GM18508 (cell line): Measurements from ENCODE around the gene MSX1.

Experiments
- ATAC-seq: cut with Tn5 transposase; IDR thresholded peaks from one replicate; pipeline ENCODE4 v1.9.1; 2021; ENCODE audit warnings: moderate number of reproducible peaks; ENCODE audit not compliant: insufficient read depth, unreplicated experiment

Gene MSX1

DNA sequence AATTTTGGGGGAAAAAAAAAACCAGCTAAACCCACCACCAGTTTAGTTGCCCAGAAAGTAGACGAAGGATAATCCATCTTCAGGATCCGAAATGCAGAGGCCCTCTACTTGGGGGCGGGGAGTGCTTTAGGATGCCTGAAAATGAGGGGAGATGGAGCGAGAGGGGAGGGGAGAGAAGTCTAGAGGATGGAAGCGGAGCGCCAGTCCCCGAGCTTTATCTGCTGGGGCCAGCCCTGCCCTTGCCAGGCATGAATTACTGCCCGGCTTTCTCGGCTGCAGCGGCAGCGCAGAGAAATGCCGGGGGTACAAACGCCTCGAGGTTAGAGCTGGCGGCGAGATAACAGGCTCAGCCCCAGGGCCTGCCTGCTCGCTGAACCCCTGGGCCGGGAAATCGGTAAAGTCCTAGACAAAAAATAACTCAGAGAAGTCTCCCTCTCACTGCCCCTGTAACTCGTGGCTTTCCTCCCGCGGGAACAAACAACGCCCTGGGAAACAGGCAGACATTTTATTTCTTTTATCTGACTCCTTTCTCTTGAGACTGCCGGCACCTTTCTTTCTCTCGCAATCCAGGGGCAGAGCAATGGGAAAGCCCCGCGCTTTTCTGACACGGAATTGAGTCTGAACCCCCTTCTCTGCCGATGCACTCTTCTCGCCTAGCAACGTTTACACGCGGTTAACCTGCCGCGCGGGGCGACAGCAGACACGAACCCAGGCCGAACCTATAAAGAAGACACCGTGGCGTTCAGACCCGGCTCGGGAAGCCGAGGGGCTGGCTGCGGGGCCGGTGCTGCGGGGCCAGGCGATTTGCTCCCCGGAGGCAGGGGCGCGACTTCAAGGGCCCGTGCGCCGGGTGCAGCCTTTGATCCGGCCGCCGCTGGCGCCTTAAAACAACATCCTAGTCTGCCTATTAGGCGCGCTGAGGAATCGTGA, 3.1 kb upstream of the MSX1 start:
- no peak for ATAC-seq

GRCh38 chr4:4857001-4857808, 2.3 kb upstream of the MSX1 start:
- ATAC-seq, result no peak

DNA sequence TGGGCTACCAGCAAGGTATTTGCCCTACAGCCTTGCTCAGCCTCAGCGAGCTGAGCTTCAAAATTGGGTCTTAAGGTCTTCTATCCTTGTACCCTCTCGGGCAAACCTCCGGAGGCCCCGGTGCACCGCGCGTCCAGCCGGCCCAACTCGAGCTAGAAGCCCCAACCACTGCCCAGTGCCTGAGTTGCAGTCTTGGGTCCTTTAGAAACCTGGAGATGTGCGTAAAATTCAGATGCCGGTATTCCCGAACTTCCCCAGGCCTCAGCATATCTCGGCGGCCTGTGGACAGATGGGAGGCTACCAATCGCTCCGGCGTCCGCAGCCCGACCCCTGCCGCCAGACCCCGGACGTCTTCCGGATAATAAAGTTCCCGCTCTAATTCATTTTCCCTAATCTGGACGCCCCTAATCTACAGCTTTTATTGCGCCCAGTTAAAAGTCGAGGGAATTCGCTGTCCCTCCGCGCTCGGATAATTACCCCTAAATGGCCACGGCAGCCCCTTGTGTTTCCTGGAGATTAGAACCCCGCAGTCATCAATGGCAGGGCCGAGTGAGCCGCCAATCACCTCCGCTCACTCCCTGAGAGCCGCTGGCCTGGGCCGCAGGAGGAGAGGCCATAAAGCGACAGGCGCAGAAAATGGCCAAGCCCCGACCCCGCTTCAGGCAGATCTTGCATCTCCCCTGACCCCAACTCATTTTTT, 1.5 kb upstream of the MSX1 start:
- ATAC-seq, result no peak

DNA sequence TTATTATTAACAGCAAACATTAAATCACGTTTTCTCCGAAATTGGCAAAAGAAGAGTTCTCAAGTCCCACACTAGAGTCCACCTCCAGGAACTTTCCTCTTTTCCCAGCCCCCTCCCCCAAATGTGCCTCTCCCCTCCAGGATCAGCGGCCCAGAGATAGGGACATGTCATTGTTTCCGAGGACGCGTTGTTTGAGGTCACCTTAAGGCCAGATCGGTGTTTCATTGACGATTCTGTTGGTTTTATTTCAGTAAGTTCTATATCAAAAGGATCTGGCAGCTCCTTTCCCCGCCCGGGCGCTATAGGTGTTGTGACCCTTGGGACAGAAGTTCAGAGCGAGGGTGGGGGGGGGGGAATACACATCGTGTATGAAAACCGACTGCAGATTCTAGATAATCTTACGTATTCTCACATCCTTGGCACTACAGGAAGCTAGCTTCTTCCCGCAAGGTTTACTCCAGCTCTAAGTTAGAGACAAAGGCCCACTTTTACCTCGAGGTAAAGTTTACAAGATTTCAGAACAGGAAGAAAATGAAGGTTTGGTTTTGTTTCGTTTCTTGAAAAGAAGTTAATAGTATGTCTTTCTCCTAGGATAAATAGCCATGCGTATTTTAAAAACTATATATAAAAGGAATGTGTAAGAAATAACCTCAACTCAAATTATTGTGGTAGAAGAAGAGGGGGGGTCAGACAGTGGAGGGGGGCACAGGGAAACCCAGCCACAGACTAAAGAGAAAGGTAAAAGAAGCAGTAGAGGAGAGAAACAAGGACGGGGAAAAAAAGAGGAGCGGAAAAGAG, 739 bp upstream of the MSX1 start:
- no peak for ATAC-seq

DNA sequence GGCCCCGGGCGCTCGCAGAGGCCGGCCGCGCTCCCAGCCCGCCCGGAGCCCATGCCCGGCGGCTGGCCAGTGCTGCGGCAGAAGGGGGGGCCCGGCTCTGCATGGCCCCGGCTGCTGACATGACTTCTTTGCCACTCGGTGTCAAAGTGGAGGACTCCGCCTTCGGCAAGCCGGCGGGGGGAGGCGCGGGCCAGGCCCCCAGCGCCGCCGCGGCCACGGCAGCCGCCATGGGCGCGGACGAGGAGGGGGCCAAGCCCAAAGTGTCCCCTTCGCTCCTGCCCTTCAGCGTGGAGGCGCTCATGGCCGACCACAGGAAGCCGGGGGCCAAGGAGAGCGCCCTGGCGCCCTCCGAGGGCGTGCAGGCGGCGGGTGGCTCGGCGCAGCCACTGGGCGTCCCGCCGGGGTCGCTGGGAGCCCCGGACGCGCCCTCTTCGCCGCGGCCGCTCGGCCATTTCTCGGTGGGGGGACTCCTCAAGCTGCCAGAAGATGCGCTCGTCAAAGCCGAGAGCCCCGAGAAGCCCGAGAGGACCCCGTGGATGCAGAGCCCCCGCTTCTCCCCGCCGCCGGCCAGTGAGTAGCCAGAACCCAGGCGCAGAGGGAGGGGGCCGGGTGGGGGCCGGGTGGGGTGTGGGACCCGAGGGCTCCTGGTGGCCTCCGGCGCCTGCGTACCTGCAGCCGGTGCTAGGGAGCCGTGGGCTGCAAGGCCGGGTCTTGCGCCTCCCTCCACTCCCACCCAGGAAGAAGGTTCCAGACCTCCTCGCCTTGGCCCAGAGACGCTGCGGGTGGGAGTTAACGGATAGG, 534 bp downstream of the MSX1 start:
- ATAC-seq, result no peak

GRCh38 chr4:4860600-4861389, 1.3 kb downstream of the MSX1 start:
- no peak for ATAC-seq

- no peak for ATAC-seq
These were observed 2.0 kb downstream of the MSX1 start for GRCh38 chr4:4861390-4862018.

DNA sequence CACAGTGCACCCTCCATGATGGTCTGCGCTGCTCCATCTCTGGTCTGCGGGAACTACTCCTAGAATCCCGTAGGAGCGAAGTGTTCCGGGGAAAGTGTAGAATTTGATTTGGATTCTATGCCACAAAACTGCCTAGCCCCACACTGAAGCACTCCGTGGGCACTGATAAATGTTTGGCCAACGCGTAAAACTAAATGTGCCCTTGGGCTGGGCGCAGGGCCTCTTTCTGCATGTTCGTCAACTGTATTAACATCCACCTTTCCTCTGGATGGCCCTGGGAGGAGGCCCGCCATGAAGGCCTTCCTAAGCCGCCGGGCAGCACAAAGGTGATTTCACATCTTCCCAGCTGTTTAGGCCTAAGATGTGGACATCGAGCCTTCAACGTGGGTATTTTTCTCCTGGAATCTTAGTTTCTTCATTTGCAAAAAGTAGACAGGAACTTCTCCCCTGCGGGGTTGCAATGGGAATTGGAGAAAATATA, 2.6 kb downstream of the MSX1 start:
- ATAC-seq, result no peak

DNA sequence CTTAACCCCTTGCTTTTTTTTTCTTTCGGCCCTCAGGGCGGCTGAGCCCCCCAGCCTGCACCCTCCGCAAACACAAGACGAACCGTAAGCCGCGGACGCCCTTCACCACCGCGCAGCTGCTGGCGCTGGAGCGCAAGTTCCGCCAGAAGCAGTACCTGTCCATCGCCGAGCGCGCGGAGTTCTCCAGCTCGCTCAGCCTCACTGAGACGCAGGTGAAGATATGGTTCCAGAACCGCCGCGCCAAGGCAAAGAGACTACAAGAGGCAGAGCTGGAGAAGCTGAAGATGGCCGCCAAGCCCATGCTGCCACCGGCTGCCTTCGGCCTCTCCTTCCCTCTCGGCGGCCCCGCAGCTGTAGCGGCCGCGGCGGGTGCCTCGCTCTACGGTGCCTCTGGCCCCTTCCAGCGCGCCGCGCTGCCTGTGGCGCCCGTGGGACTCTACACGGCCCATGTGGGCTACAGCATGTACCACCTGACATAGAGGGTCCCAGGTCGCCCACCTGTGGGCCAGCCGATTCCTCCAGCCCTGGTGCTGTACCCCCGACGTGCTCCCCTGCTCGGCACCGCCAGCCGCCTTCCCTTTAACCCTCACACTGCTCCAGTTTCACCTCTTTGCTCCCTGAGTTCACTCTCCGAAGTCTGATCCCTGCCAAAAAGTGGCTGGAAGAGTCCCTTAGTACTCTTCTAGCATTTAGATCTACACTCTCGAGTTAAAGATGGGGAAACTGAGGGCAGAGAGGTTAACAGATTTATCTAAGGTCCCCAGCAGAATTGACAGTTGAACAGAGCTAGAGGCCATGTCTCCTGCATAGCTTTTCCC, 3.4 kb downstream of the MSX1 start:
- ATAC-seq, result no peak

GRCh38 chr4:4864443-4864939, 5.0 kb downstream of the MSX1 start:
- ATAC-seq, result no peak

GRCh38 chr4:4864940-4865704, 5.7 kb downstream of the MSX1 start:
- ATAC-seq, result no peak

GRCh38 chr4:4865705-4866123, 6.2 kb downstream of the MSX1 start:
- ATAC-seq, result no peak

DNA sequence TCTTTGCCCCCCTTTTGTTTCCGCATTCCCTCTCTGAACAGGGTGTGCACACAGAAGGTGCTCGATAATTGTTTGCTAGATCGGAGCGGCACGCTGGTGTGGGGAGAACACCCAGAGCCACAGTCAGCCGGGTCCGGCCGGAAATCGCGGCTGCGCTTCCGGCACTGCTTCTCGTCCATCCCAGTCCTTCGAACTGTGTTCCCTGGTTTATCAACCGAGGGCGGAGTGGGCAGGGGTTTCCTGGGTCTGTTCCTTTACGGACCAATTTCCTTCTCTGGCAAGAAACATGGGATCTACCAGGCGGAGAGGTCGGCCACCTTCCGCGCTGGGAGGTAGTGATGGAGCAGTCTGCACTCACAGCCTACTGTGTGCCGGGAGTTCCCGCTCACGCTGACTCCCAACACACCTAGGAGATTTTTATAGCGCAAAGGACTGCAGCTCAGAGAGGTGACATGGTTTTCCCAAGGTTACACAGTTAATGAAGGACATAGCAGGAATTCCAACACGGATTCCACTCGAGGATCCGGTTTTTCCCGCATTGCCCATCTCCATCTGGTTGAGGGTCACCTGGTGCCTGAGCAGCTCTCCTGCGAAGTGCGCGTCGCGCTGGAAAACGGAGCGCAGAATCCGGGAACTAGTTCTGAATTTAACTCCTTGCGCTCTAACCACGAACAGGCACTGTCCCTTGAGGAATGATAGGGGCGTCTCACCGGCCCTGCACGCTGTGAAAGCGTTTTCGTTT, 6.8 kb downstream of the MSX1 start:
- no peak for ATAC-seq

GRCh38 chr4:4866866-4867374, 7.5 kb downstream of the MSX1 start:
- ATAC-seq, result no peak

DNA sequence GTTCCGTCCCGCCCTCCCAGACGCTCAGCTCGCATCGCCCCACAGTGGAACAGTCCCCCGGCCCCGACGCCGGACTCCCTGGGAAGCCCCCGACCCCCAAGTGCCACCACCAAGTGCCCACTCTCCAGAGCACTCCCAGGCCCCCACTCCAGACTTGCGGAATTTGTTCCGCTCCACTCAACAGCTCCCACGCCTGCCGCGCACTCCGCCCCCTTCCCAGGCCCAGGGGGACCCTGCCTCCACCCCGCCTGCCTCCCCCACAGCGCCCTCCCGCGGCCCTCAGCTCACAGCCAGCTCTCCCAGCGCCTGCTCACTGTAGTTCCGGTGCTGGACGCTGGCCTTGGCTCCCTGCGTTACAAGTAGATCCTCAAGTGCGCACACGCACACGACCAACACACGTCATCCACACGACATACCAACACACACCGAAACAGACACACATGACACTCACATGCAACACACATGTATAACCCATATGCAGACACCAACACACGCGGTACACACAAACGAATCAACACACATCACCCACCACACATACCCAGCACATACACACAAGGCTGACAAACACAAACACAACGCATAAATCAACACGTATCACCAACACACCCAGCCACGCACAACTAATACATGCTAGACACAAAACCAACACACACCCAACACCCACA, 8.0 kb downstream of the MSX1 start:
- ATAC-seq, result no peak
